Mammary epithelial cell (primary cell): ENCODE measurements around the gene GARNL3.

ENCODE experiments used
- CTCF ChIP-seq, 2 donors: IDR thresholded peaks in 1 of 2; conservative IDR thresholded peaks in 1 of 2; 2 replicates each; pipeline ENCODE4 v1.5.1; 2011 to 2012; ENCODE audit warnings: inconsistent platforms in 2 of 2, low read length in 2 of 2, mild to moderate bottlenecking in 2 of 2, control low read depth in 1 of 2, low read depth in 1 of 2; ENCODE audit not compliant: insufficient read depth in 1 of 2; ENCODE audit errors: extremely low read depth in 1 of 2
- EZH2 ChIP-seq: IDR thresholded peaks from 2 replicates; pipeline ENCODE4 v1.6.1; 2012; ENCODE audit warnings: low read length, inconsistent platforms, borderline replicate concordance

- TF ChIP-seq CTCF (conservative IDR thresholded peaks at IDR 0.05 in 1 of 2, IDR thresholded peaks at IDR 0.05 in 1 of 2; ENCODE audit: extremely low read depth in 1 of 2, insufficient read depth in 1 of 2, low read depth in 1 of 2, low read length in 2 of 2) (no peak), EZH2 (no peak)
Measured at GRCh38 chr9:127398275-127398647, 133.7 kb downstream of the GARNL3 start.
